ENCODE data around the gene MPIG6B. TPM values are rescaled to one million over a fixed set of nuclear protein-coding genes. Genes with fewer than 3 reads are reported as not detected.

The MPIG6B gene
- polyA plus RNA-seq, 1 donor: 0.88 TPM

DNA sequence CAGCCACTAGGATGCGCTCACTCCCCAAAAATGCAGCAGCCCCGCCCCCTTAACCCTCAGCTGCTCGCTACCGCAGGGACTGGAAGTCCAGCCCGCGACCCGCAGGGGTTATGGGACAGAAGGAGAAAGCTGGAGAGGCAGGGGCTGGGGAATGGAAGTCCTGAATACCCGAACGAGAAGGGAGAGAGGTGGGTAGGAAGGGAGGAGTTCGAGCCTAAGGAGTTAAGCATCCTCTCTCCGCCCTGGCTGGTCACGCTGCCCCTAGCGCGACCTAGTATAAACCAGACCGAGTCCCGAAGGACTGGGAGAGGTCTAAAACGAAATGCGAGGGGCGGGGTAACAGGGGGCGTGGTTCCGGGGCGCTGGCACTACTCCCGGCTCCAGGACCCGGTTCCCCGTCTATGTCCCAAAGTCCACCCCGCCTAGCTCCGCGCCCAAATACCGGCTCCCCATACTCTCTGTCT, 6.4 kb downstream of the MPIG6B start:
- peak overlapping the region; percentile 99 for H3K27ac ChIP-seq (ENCODE audit: low read length)
- H3K36me3 ChIP-seq (ENCODE audit: control insufficient read depth, insufficient read depth, low read length): peaks cover 68% of the 10 kb centered on the region
- H3K4me1 ChIP-seq (ENCODE audit: control insufficient read depth, insufficient read depth, low read length): peaks cover 30% of the 10 kb centered on the region

DNA sequence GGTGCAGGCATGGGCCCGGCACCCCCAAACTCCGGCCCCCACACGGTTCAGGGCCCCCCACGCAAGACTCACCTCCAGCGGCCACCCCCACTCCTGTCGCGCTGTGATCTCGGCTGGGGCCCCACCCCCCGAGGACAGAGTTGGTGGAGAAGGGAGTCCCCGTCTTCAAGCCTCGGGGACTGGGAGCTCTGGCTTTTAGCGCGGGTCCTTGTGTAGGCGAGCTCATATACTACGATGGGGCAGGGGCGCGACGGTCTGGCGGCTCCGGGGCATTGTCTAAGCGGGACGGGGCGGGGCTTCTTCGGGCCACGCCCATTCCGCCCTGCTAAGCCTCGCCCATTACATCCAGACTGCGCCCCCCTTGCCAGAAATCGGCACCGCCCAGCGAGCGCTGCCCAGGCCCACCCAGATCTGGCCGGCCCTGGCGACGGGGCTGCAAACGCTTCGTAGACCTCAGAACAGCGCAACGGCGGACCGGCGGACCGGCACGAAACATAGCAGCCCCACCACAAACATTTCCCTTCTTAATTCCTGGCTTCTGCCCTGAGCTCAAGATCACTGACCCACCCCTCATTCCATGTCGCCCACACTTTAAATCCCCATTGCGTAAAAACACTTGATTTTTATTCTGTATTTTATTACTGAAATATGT, 6.9 kb downstream of the MPIG6B start:
- Histone ChIP-seq H3K4me1 (ENCODE audit: control insufficient read depth, insufficient read depth, low read length) (peaks cover 30% of the 10 kb centered on the region), H3K27me3 (ENCODE audit: control insufficient read depth, insufficient read depth, low read length) (no peaks in the 10 kb centered on the region), H3K27ac (ENCODE audit: low read length) (peak overlapping the region; percentile 99), H3K36me3 (ENCODE audit: control insufficient read depth, insufficient read depth, low read length) (peaks cover 68% of the 10 kb centered on the region), H3K4me3 (ENCODE audit: low read length) (peak overlapping the region; percentile 96), H3K9me3 (ENCODE audit: control insufficient read depth, low read depth, low read length) (no peaks in the 10 kb centered on the region)
- peak; percentile 88 for DNase-seq
- no CpG with 5 or more reads among the region's 46 CpGs for WGBS (ENCODE audit: insufficient coverage, low lambda C conversion rate)

More for the DNA sequence above, 6.4 kb downstream of the MPIG6B start:
- peak; percentile 87 to 94 for DNase-seq
- peak overlapping the region; percentile 96 for H3K4me3 ChIP-seq (ENCODE audit: low read length)
- no peaks in the 10 kb centered on the region for H3K9me3 ChIP-seq (ENCODE audit: control insufficient read depth, low read depth, low read length)
- WGBS (ENCODE audit: insufficient coverage, low lambda C conversion rate): no CpG with 5 or more reads among the region's 29 CpGs
- no peaks in the 10 kb centered on the region for H3K27me3 ChIP-seq (ENCODE audit: control insufficient read depth, insufficient read depth, low read length)

DNA sequence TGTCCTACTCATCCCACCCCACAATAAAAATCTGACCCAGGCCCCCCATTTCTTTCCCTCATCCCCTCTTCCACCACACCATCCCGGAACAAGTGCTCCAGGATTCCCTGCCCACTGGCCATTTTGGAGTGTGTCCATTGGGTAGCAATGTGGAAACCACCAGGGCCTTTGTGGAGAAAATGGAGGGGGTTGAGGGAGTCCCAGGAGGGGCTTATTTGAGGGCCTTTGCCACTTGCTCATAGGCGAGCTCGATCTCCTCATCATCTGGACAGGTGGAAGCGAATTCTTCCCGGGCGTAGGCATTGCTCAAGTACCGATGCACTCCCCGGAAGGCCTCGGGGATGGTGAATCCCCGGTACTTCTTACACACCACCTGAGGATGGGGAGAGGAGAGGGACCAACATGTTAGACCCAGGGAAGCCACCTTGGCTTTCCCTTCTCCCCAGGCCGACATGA, 7.5 kb downstream of the MPIG6B start:
- H3K4me3 ChIP-seq (ENCODE audit: low read length): peak overlapping the region; percentile 96

DNA sequence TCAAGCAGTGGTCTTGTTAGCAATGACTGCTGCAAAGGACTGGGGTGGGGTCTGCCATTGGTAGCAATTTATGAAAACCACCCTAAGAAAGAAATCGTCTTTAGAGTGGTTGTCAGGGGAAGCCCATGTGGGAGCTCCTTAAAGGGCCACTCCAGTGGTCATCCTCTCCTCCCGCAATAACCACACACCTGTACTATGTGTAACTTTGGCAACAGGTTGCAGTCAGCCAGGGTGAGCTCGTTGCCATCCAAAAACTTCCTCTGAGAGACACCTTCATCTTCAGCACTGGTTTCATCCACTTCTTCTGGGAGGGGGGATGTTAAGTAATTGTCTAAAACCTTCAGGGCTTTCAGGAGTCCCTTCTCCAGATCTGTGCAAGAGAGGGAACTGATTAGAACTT, 8.9 kb downstream of the MPIG6B start:
- Histone ChIP-seq H3K9me3 (ENCODE audit: control insufficient read depth, low read depth, low read length) (no peaks in the 10 kb centered on the region), H3K27me3 (ENCODE audit: control insufficient read depth, insufficient read depth, low read length) (no peaks in the 10 kb centered on the region), H3K4me1 (ENCODE audit: control insufficient read depth, insufficient read depth, low read length) (peaks cover 34% of the 10 kb centered on the region), H3K4me3 (ENCODE audit: low read length) (no peak overlapping the region), H3K36me3 (ENCODE audit: control insufficient read depth, insufficient read depth, low read length) (peaks cover 52% of the 10 kb centered on the region), H3K27ac (ENCODE audit: low read length) (no peak overlapping the region)
- no peak for DNase-seq
- WGBS (ENCODE audit: insufficient coverage, low lambda C conversion rate): no CpG with 5 or more reads among the region's 3 CpGs

More for the DNA sequence above, 7.5 kb downstream of the MPIG6B start:
- H3K4me1 ChIP-seq (ENCODE audit: control insufficient read depth, insufficient read depth, low read length): peaks cover 30% of the 10 kb centered on the region
- peak overlapping the region; percentile 99 for H3K27ac ChIP-seq (ENCODE audit: low read length)
- no peaks in the 10 kb centered on the region for H3K9me3 ChIP-seq (ENCODE audit: control insufficient read depth, low read depth, low read length)
- peaks cover 65% of the 10 kb centered on the region for H3K36me3 ChIP-seq (ENCODE audit: control insufficient read depth, insufficient read depth, low read length)
- WGBS (ENCODE audit: insufficient coverage, low lambda C conversion rate): no CpG with 5 or more reads among the region's 11 CpGs
- DNase-seq: no peak
- no peaks in the 10 kb centered on the region for H3K27me3 ChIP-seq (ENCODE audit: control insufficient read depth, insufficient read depth, low read length)

DNA sequence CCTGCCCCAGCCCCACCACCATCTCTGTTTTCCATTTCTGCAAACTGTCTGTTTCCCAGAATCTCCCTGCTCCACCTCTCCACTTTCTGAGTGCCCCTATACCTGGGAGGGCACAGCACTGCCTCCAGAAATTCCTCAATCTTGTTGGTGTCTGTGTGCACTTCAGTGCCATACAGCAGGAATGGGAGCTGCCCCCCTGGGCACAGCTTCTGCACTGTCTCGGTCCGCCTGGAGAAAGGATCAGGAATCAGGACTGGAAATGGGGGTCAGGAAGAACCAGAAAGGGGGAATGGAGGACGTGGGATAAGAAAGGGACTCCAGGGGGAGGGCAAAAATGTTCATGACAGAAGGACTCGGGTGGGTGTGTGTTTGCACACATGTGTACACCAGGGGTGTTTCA, 10.6 kb downstream of the MPIG6B start:
- H3K4me3 ChIP-seq (ENCODE audit: low read length): peak overlapping the region; percentile 87
- no peaks in the 10 kb centered on the region for H3K9me3 ChIP-seq (ENCODE audit: control insufficient read depth, low read depth, low read length)
- DNase-seq: no peak
- WGBS (ENCODE audit: insufficient coverage, low lambda C conversion rate): no CpG with 5 or more reads among the region's 4 CpGs
- peak overlapping the region; percentile 96 for H3K27ac ChIP-seq (ENCODE audit: low read length)
- peaks cover 30% of the 10 kb centered on the region for H3K4me1 ChIP-seq (ENCODE audit: control insufficient read depth, insufficient read depth, low read length)
- H3K36me3 ChIP-seq (ENCODE audit: control insufficient read depth, insufficient read depth, low read length): peaks cover 41% of the 10 kb centered on the region
- H3K27me3 ChIP-seq (ENCODE audit: control insufficient read depth, insufficient read depth, low read length): no peaks in the 10 kb centered on the region

DNA sequence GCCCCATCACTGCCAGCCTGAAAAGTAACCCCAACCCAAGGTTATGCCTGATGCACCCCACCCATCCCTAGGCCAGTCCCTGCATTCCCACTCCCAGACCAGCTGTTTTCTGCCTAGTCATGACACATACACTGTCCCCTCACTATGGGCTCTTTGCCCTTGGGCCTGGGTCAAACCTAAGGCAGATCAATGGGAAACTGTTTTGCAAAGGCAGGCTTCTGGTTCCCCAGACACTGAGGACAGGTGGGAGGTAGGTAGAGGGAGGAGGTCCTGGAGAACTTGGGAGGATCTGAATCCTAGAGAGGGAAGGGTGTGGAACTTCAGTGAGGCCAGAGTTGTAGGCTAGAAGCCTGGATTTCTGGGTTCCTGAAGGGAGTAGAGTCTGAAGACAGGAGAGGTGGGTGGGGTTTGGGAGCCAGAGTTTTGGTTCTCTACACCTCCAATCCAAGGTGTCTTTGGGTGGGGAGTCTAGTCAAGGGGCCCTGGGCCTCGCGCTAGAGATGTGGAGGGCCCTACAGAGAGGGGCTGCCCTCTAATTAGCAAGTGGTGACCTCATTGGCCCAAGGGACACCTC, 11.2 kb downstream of the MPIG6B start:
- Histone ChIP-seq H3K9me3 (ENCODE audit: control insufficient read depth, low read depth, low read length) (no peaks in the 10 kb centered on the region), H3K36me3 (ENCODE audit: control insufficient read depth, insufficient read depth, low read length) (peaks cover 41% of the 10 kb centered on the region), H3K27ac (ENCODE audit: low read length) (peak overlapping the region; percentile 96), H3K27me3 (ENCODE audit: control insufficient read depth, insufficient read depth, low read length) (no peaks in the 10 kb centered on the region), H3K4me3 (ENCODE audit: low read length) (peak overlapping the region; percentile 87), H3K4me1 (ENCODE audit: control insufficient read depth, insufficient read depth, low read length) (peaks cover 33% of the 10 kb centered on the region)
- WGBS (ENCODE audit: insufficient coverage, low lambda C conversion rate): no CpG with 5 or more reads among the region's 2 CpGs
- DNase-seq: no peak

DNA sequence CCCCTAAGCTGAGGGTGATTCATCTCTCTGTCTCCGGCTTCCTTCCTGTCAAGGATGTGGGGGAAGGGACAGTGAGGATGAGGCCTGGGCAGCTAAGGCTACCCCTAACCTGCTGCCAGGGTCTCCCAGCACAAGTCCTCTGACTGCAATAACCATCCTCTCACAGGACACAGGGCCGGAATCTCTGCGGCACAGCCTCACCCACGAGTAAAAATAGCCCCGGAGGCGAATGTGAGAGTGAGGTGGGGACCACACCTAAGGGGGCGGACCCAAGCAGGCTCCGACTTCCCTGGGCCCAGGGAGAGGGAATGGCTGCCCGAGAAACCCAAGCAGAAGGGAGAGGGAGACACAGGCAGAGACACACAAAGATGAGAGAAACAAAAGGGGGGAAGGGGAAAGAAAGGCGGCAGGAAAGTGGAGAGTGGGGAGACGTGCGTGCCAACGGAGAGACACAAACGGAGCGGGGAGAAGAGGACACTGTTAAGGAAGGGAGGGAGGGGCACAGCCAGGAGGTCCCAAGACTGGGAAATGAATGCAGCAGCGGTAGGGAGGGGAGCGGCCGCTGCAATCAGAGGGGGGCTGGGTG, 11.7 kb downstream of the MPIG6B start:
- WGBS (ENCODE audit: insufficient coverage, low lambda C conversion rate): 3% methylated on average over 7 of the region's 18 CpGs
- H3K4me1 ChIP-seq (ENCODE audit: control insufficient read depth, insufficient read depth, low read length): peaks cover 33% of the 10 kb centered on the region
- H3K9me3 ChIP-seq (ENCODE audit: control insufficient read depth, low read depth, low read length): no peaks in the 10 kb centered on the region
- peak; percentile 72 to 86 for DNase-seq
- H3K36me3 ChIP-seq (ENCODE audit: control insufficient read depth, insufficient read depth, low read length): peaks cover 41% of the 10 kb centered on the region
- H3K4me3 ChIP-seq (ENCODE audit: low read length): peak overlapping the region; percentile 87
- peak overlapping the region; percentile 96 for H3K27ac ChIP-seq (ENCODE audit: low read length)
- no peaks in the 10 kb centered on the region for H3K27me3 ChIP-seq (ENCODE audit: control insufficient read depth, insufficient read depth, low read length)

DNA sequence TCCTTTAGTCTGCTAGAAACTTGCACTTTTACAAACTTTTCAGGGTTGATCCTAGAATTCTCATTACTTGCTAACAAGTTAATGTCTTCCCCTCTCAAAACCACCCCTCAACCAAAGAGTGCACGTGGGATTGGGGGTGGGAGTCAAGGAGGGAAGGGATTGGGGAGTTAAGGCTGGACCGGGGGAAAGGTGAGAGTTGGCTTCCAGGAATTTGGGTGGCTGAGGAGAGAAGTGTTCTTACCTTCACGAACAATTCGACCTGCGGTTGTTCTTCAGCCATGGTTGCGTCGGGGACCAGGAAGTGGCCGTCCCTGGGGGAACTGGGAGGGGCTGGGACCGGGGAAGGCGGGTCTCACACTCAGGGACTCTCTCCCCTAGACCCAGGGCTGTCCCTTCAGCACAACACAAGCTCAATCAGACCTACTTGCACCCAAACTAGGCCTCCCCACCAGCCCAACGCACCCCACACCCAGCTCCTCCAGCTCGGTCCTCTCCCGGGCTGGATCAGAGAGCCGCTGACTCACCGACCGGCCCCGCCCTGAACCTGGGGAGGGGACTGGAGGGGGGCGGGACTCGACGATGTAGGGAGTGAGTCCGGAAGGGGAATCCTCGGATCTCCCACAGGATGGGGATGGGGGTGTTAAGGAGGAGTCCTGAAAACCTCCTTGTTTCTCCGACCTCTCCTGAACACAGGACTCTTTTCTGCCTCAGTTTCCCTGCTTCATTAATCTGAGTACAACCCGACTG, 13.0 kb downstream of the MPIG6B start, which contains the start of gene CLIC1:
Gene CLIC1, minus strand, starts transcription at position 510 of the 747 bp plus-strand sequence. Its CDS starts 230 bp downstream, at position 280.
- DNase-seq: peak; percentile 90 to 95
- Histone ChIP-seq H3K9me3 (ENCODE audit: control insufficient read depth, low read depth, low read length) (no peaks in the 10 kb centered on the region), H3K4me3 (ENCODE audit: low read length) (peak within 1 kb of the TSS; percentile 87), H3K27ac (ENCODE audit: low read length) (peak within 1 kb of the TSS; percentile 96), H3K36me3 (ENCODE audit: control insufficient read depth, insufficient read depth, low read length) (peaks cover 31% of the 10 kb centered on the region), H3K27me3 (ENCODE audit: control insufficient read depth, insufficient read depth, low read length) (no peaks in the 10 kb centered on the region), H3K4me1 (ENCODE audit: control insufficient read depth, insufficient read depth, low read length) (peaks cover 34% of the 10 kb centered on the region)
- WGBS (ENCODE audit: insufficient coverage, low lambda C conversion rate): no CpG with 5 or more reads among the region's 24 CpGs

DNA sequence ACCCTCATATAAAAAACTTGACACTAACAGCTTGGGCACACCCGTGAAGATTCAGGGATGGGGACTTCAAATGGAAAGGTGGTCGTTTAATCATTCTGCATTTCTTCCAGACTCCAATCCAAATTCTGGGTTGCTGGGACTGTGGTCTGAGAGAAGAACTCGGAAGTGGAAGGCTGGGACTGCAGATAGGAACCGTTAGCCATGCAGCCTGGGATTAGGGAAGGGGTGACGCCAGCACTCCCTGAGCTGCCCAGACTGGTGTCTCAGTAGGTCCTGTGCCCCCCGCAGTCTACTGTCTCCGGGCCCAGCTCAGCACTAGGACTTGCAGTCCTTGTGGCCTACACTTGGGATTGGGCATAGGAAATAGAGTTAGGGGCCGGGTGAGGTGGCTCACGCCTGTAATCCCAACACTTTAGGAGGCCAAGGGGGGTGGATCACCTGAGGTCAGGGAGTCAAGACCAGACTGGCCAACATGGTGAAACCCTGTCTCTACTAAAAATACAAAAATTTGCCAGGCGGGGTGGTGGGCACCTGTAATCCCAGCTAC, 13.7 kb downstream of the MPIG6B start:
- Histone ChIP-seq H3K4me1 (ENCODE audit: control insufficient read depth, insufficient read depth, low read length) (peaks cover 35% of the 10 kb centered on the region), H3K4me3 (ENCODE audit: low read length) (peak overlapping the region; percentile 87), H3K27ac (ENCODE audit: low read length) (peak overlapping the region; percentile 96), H3K27me3 (ENCODE audit: control insufficient read depth, insufficient read depth, low read length) (no peaks in the 10 kb centered on the region), H3K9me3 (ENCODE audit: control insufficient read depth, low read depth, low read length) (no peaks in the 10 kb centered on the region), H3K36me3 (ENCODE audit: control insufficient read depth, insufficient read depth, low read length) (peaks cover 28% of the 10 kb centered on the region)
- peak in 1 of 2 donors; percentile 44 for DNase-seq
- WGBS (ENCODE audit: insufficient coverage, low lambda C conversion rate): no CpG with 5 or more reads among the region's 10 CpGs
